Suprapubic skin (tissue), 4 donors: Measurements from ENCODE around the gene ZNF277. TPM values are rescaled to one million over a fixed set of nuclear protein-coding genes. Genes with fewer than 3 reads are reported as not detected.

Experiments
- DNase-seq, 2 donors: peaks; one replicate each; pipeline ENCODE4 v3.0.0-alpha.2; 2019; ENCODE audit warnings: low spot score in 2 of 2
- H3K27ac ChIP-seq: fragments of 200-600 bp; sonication (generic); one replicate; pipeline ENCODE4 v1.5.1; 2019
- H3K27me3 ChIP-seq: fragments of 200-600 bp; sonication (generic); one replicate; pipeline ENCODE4 v1.5.1; 2019
- H3K36me3 ChIP-seq: fragments of 200-600 bp; sonication (generic); one replicate; pipeline ENCODE4 v1.5.1; 2019
- H3K4me1 ChIP-seq: fragments of 200-600 bp; sonication (generic); one replicate; pipeline ENCODE4 v1.5.1; 2019
- H3K4me3 ChIP-seq: fragments of 200-600 bp; sonication (generic); one replicate; pipeline ENCODE4 v1.5.1; 2019; ENCODE audit warnings: mild to moderate bottlenecking
- H3K9me3 ChIP-seq: fragments of 200-600 bp; sonication (generic); one replicate; pipeline ENCODE4 v1.5.1; 2019
- EP300 ChIP-seq: sonication (generic); formaldehyde crosslinking; IDR thresholded peaks from one replicate; pipeline ENCODE4 v1.6.1; 2017; ENCODE audit warnings: antibody characterized with exemption
- POLR2A ChIP-seq, 2 donors: fragments of 450-650 bp; IDR thresholded peaks; one replicate each; pipeline ENCODE4 v1.6.1; 2017; ENCODE audit warnings: antibody characterized with exemption in 2 of 2, mild to moderate bottlenecking in 2 of 2, moderate library complexity in 2 of 2
- POLR2AphosphoS5 ChIP-seq, 3 donors: sonication (generic); formaldehyde crosslinking; IDR thresholded peaks; one replicate each; pipeline ENCODE4 v1.6.1; 2017; ENCODE audit warnings: antibody characterized with exemption in 3 of 3
- WGBS: methylation state at CpG from one replicate; pipeline ENCODE4 v1.1.5; 2018; 5-methylcytosine and 5-hydroxymethylcytosine counted together
- total RNA-seq, 4 donors: library from RNA; depleted of rRNA; stranded (reverse); fragments of >200 nt; gene quantifications; one replicate each; pipeline ENCODE4 v1.1.0, GENCODE V29; 2016
- TF ChIP-seq, protein P1 (sequence below), 2 donors: fragments of 200-600 bp in 1 of 2; fragments of 450-650 bp in 1 of 2; sonication (generic) in 1 of 2; IDR thresholded peaks; one replicate each; pipeline ENCODE4 v1.5.1; 2016 to 2019; ENCODE audit warnings: antibody characterized with exemption in 2 of 2, mild to moderate bottlenecking in 1 of 2, moderate library complexity in 1 of 2

The ZNF277 gene
- total RNA-seq, 4 donors from 2014 or later, result 16.5 to 31.9 (median 25.5) TPM

DNA sequence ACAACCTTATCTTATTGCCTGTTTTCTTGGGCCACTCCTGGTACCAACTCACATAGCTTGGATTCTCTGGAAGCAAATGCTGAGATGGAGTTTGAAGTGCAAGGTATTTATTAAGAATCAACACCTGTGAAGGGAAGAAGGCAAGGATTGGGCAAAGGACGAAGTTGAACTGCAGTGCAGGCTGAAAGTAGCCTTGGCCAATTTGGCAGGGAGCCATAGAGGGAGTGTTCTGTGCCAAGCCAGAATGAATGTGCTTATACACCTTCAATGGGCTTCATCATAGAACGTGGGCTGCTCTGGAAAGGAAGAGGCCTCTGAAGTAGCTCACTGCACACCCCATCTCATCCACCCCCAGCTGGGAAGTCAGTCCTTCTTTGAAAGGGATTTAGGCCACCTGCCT, 163.9 kb downstream of the ZNF277 start:
- no peaks in the 10 kb centered on the region for H3K27me3 ChIP-seq
- H3K4me3 ChIP-seq, result no peak overlapping the region
- TF ChIP-seq POLR2A (IDR thresholded peaks at IDR 0.05) (no peak), POLR2AphosphoS5 (IDR thresholded peaks at IDR 0.05) (no peak), EP300 (no peak)
- TF ChIP-seq, protein P1, sequence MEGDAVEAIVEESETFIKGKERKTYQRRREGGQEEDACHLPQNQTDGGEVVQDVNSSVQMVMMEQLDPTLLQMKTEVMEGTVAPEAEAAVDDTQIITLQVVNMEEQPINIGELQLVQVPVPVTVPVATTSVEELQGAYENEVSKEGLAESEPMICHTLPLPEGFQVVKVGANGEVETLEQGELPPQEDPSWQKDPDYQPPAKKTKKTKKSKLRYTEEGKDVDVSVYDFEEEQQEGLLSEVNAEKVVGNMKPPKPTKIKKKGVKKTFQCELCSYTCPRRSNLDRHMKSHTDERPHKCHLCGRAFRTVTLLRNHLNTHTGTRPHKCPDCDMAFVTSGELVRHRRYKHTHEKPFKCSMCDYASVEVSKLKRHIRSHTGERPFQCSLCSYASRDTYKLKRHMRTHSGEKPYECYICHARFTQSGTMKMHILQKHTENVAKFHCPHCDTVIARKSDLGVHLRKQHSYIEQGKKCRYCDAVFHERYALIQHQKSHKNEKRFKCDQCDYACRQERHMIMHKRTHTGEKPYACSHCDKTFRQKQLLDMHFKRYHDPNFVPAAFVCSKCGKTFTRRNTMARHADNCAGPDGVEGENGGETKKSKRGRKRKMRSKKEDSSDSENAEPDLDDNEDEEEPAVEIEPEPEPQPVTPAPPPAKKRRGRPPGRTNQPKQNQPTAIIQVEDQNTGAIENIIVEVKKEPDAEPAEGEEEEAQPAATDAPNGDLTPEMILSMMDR (IDR thresholded peaks at IDR 0.05), result no peak
- H3K36me3 ChIP-seq, result no peaks in the 10 kb centered on the region
- WGBS, result 55% methylated on average over 2 of the region's 2 CpGs
- H3K4me1 ChIP-seq, result no peaks in the 10 kb centered on the region
- no peak overlapping the region for H3K27ac ChIP-seq
- no peak for DNase-seq
- no peaks in the 10 kb centered on the region for H3K9me3 ChIP-seq

DNA sequence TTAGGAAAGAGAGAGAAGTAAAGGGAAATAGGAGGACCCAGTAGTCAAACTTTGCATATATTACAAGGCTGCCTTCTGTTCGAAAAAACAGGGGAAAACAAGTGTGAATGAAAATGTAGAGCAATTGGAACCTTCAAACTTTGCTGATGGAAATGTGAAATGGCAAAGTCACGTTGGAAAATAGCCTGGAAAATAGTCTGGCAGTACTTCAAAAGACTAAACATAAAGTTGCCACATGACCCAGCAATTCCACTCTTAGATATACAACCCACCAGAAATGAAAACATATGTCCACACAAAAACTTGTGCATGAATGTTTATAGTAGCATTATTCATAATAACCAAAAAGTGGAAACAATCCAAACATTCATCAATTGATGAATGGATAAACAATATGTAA, 165.2 kb downstream of the ZNF277 start:
- WGBS, result 35% methylated on average over 2 of the region's 2 CpGs
- TF ChIP-seq EP300 (no peak), POLR2A (IDR thresholded peaks at IDR 0.05) (no peak), POLR2AphosphoS5 (IDR thresholded peaks at IDR 0.05) (no peak)
- TF ChIP-seq, protein P1 (IDR thresholded peaks at IDR 0.05), result no peak

DNA sequence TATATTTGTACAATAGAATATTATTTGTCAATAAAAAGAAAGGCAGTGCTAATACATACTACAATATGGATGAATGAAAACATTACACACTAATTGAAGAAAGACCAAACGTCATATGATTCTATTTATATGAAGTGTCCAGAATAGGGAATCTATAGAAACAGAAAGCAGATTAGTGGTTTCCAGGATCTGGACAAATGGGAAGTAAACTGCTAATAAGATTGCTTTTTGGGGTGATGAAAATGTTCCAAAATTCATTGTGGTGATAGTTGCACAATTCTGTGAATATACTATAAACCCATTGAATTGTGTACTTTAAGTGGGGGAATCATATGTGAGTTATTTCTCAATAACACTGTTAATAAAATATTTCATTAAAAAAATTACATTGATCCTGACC, 165.6 kb downstream of the ZNF277 start:
- H3K9me3 ChIP-seq, result no peaks in the 10 kb centered on the region
- no peaks in the 10 kb centered on the region for H3K36me3 ChIP-seq
- no peak overlapping the region for H3K27ac ChIP-seq
- WGBS, result 15% methylated on average over 1 of the region's 1 CpG
- TF ChIP-seq, protein P1 (IDR thresholded peaks at IDR 0.05), result no peak
- no peak for TF ChIP-seq EP300
- TF ChIP-seq POLR2A (IDR thresholded peaks at IDR 0.05), result no peak
- no peak for TF ChIP-seq POLR2AphosphoS5 (IDR thresholded peaks at IDR 0.05)
- DNase-seq, result no peak
- no peaks in the 10 kb centered on the region for H3K27me3 ChIP-seq
- H3K4me3 ChIP-seq, result no peak overlapping the region
- no peaks in the 10 kb centered on the region for H3K4me1 ChIP-seq

More for the DNA sequence above, 165.2 kb downstream of the ZNF277 start:
- Histone ChIP-seq H3K36me3 (no peaks in the 10 kb centered on the region), H3K27me3 (no peaks in the 10 kb centered on the region), H3K4me3 (no peak overlapping the region), H3K9me3 (no peaks in the 10 kb centered on the region), H3K4me1 (no peaks in the 10 kb centered on the region), H3K27ac (no peak overlapping the region)
- no peak for DNase-seq

DNA sequence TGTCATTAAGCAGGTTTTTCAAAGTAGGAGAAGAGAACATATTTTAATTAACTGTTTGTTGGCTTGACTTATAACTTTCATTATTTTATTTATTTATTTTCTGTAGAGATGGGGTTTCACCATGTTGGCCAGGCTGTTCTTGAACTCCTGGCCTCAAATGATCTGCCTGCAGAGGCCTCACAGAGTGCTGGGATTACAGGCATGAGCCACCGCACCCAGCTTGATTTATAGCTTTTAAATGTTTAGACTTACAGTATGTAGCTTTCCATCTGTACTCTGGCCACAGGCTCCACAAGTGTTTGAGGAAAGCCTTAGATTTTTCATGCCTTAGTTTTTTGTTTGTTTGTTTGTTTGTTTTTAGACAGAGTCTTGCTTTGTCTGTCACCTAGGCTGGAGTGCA, 171.1 kb downstream of the ZNF277 start:
- H3K4me3 ChIP-seq, result no peak overlapping the region
- 65% methylated on average over 1 of the region's 1 CpG for WGBS
- no peak for TF ChIP-seq POLR2A (IDR thresholded peaks at IDR 0.05)
- no peak for TF ChIP-seq POLR2AphosphoS5 (IDR thresholded peaks at IDR 0.05)
- no peak for TF ChIP-seq EP300
- TF ChIP-seq, protein P1 (IDR thresholded peaks at IDR 0.05), result no peak
- DNase-seq, result no peak
- no peaks in the 10 kb centered on the region for H3K36me3 ChIP-seq
- H3K27ac ChIP-seq, result no peak overlapping the region
- H3K4me1 ChIP-seq, result no peaks in the 10 kb centered on the region
- no peaks in the 10 kb centered on the region for H3K9me3 ChIP-seq
- no peaks in the 10 kb centered on the region for H3K27me3 ChIP-seq

DNA sequence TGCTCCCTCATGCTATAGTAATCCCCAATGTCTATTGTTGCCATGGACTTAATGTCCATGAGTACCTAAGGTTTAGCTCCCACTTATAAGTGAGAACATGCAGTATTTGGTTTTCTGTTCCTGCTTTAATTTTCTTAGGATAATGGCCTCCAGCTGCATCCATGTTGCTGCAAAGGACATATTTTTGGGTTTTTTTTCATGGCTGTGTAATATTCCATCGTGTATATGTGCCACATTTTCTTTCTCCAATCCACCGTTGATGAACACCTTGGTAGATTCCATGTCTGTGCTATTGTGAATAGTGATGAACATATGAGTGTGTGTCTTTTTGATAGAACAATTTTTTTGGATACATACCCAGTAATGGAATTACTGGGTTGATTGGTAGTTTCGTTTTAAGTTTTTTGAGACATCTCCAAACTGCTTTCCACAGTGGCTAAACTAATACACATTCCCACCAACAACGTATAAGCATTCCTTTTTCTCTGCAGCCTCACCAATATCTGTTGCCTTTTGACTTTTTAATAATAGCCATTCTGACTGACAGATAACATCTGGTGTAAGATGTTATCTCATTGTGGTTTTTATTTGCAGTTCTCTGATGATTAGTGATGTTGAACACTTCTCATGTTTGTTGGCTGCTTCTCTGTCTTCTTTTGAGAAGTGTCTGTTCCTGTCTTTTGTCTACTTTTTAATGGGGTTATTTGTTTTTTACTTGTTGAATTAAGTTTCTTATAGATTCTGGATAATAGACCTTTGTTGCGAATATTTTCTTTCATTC, 175.0 kb downstream of the ZNF277 start:
- Histone ChIP-seq H3K9me3 (no peaks in the 10 kb centered on the region), H3K36me3 (no peaks in the 10 kb centered on the region), H3K27me3 (no peaks in the 10 kb centered on the region), H3K4me3 (no peak overlapping the region), H3K27ac (no peak overlapping the region), H3K4me1 (no peaks in the 10 kb centered on the region)
- no peak for DNase-seq
- TF ChIP-seq EP300, result no peak
- TF ChIP-seq, protein P1 (IDR thresholded peaks at IDR 0.05), result no peak
- WGBS, result 89% methylated on average over 5 of the region's 5 CpGs
